Activated CD4-positive, alpha-beta T cell treated with anti-CD3 and anti-CD28 coated beads, Interleukin-2, amount 50 U/mL, for 48 hours (primary cell): ENCODE results near the gene ELF2.
"Not testable (repeated sequence)": the region's sequence is repeated elsewhere in the genome, so short reads cannot be mapped to it uniquely, and the experiment has no call there.

Source experiments
- DNase-seq, 2 experiments: peaks; one replicate each; pipeline ENCODE4 v3.0.0-alpha.2; 2020

Gene ELF2

GRCh38 chr4:139059026-139059425 lies 118.0 kb downstream of the ELF2 start:
- not testable (repeated sequence) for DNase-seq

GRCh38 chr4:139054791-139055505 lies 122.1 kb downstream of the ELF2 start:
- DNase-seq = no peak

- no peak for DNase-seq
These were observed 123.1 kb downstream of the ELF2 start for GRCh38 chr4:139053909-139054308.

GRCh38 chr4:139050446-139050845 lies 126.6 kb downstream of the ELF2 start:
- DNase-seq = no peak

GRCh38 chr4:139048026-139048425 lies 129.0 kb downstream of the ELF2 start:
- no peak for DNase-seq

- no peak for DNase-seq
These were observed 132.7 kb downstream of the ELF2 start for GRCh38 chr4:139044291-139044690.

- no peak for DNase-seq
These were observed 134.0 kb downstream of the ELF2 start for GRCh38 chr4:139042981-139043460.

GRCh38 chr4:139038874-139039443 lies 138.1 kb downstream of the ELF2 start:
- no peak for DNase-seq

- no peak for DNase-seq
These were observed 140.1 kb downstream of the ELF2 start for GRCh38 chr4:139036885-139037284.

GRCh38 chr4:139035650-139036049 lies 141.4 kb downstream of the ELF2 start:
- no peak for DNase-seq

GRCh38 chr4:139030614-139031235 lies 146.3 kb downstream of the ELF2 start:
- peak; percentile 67 to 72 for DNase-seq

GRCh38 chr4:139029866-139030363 lies 147.1 kb downstream of the ELF2 start:
- not testable (repeated sequence) for DNase-seq

- DNase-seq = no peak
These were observed 148.8 kb downstream of the ELF2 start for GRCh38 chr4:139028191-139028661.

- no peak for DNase-seq
These were observed 149.2 kb downstream of the ELF2 start for GRCh38 chr4:139027776-139028175.

- DNase-seq = no peak
These were observed 151.2 kb downstream of the ELF2 start for GRCh38 chr4:139025841-139026240.

GRCh38 chr4:139024686-139025085 lies 152.3 kb downstream of the ELF2 start:
- DNase-seq = no peak

- no peak for DNase-seq
These were observed 154.2 kb downstream of the ELF2 start for GRCh38 chr4:139022835-139023234.

GRCh38 chr4:139021071-139021470 lies 155.9 kb downstream of the ELF2 start:
- DNase-seq = not testable (repeated sequence)

GRCh38 chr4:139020384-139020783 lies 156.6 kb downstream of the ELF2 start:
- no peak for DNase-seq

GRCh38 chr4:139018971-139019758 lies 157.9 kb downstream of the ELF2 start:
- DNase-seq = no peak

- no peak for DNase-seq
These were observed 158.5 kb downstream of the ELF2 start for GRCh38 chr4:139018501-139018900.

- no peak for DNase-seq
These were observed 159.2 kb downstream of the ELF2 start for GRCh38 chr4:139017861-139018260.

GRCh38 chr4:139015948-139016471 lies 161.0 kb downstream of the ELF2 start:
- peak; percentile 48 to 56 for DNase-seq
